BLaER1 (cell line): ENCODE data around the gene GPR107.
A peak's percentile ranks its signal among the peaks of the same experiment; 100 is the strongest.

Experiments
- H3K27ac ChIP-seq: shearing (Covaris generic); formaldehyde crosslinking; 2 replicates; pipeline ENCODE4 v1.8.1; 2022
- H3K27me3 ChIP-seq: shearing (Covaris generic); formaldehyde crosslinking; 2 replicates; pipeline ENCODE4 v1.8.1; 2022
- H3K36me3 ChIP-seq: shearing (Covaris generic); formaldehyde crosslinking; 2 replicates; pipeline ENCODE4 v1.8.1; 2022
- H3K4me1 ChIP-seq: shearing (Covaris generic); formaldehyde crosslinking; 2 replicates; pipeline ENCODE4 v1.8.1; 2022
- H3K4me2 ChIP-seq: shearing (Covaris generic); formaldehyde crosslinking; 2 replicates; pipeline ENCODE4 v1.8.1; 2022
- H3K4me3 ChIP-seq: shearing (Covaris generic); formaldehyde crosslinking; 2 replicates; pipeline ENCODE4 v1.8.1; 2022
- H3K9ac ChIP-seq: shearing (Covaris generic); formaldehyde crosslinking; 2 replicates; pipeline ENCODE4 v1.8.1; 2022
- H3K9me3 ChIP-seq: shearing (Covaris generic); formaldehyde crosslinking; 2 replicates; pipeline ENCODE4 v1.8.1; 2022
- H4K20me1 ChIP-seq: shearing (Covaris generic); formaldehyde crosslinking; 2 replicates; pipeline ENCODE4 v1.8.1; 2022
- Cebpa-rat ChIP-seq: shearing (Covaris generic); IDR thresholded peaks from 2 replicates; pipeline ENCODE4 v1.8.1; 2022

GPR107 gene

DNA sequence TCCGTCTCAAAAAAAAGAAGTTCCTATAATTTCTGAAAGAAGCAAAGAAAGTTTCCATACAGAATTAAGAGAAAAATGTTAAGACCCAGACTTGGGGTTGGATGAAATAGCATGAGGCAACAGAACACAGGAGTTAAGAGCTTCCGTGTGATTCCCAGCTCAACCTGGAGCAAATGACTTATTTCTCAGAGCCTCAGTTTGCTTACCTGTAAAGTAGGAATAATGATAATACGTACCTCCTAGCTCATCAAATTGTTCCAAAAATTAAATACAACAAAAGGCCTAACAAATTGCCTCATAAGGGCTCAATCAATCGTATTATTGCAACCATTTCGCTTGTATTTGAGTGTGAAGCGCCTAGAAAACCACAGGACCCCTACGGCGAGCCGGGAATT lies 600 bp upstream of the GPR107 start:
- H3K27ac ChIP-seq = peak overlapping the region; percentile 91
- H3K4me1 ChIP-seq = peaks cover 34% of the 10 kb centered on the region
- H3K9me3 ChIP-seq = no peaks in the 10 kb centered on the region
- H3K27me3 ChIP-seq = no peaks in the 10 kb centered on the region
- peak overlapping the region; percentile 88 for H3K4me2 ChIP-seq
- TF ChIP-seq Cebpa-rat = no peak
- H4K20me1 ChIP-seq = peaks cover 7% of the 10 kb centered on the region; the same call in 1 of the 2 replicates
- H3K4me3 ChIP-seq = peak overlapping the region; percentile 98
- peak overlapping the region; percentile 92 for H3K9ac ChIP-seq
- H3K36me3 ChIP-seq = peaks cover 9% of the 10 kb centered on the region

DNA sequence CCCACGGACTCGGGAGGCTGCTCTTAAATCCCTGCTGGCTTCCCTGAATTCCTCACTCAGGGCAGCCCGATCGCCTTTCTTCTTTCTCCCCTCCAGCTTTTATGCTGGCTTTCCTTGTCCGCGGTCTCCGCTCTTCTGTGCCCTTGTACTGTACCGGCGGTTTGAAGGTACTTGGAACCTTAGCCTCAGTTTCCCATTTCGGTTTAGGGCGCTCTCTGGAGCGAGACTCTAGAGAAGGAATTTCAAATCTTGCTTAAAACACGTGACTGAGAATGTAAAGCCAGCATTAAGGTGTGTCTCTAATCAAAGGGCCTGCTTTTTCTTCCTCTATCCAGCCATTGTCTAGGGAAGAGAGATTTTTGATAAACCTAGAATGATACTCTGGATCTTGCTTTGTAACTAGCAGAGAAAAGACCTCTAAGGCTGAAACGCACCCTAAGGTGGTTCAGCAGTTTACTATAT lies 650 bp downstream of the GPR107 start:
- Histone ChIP-seq H3K27me3 (no peaks in the 10 kb centered on the region), H3K4me2 (peak overlapping the region; percentile 88), H3K9me3 (no peaks in the 10 kb centered on the region), H3K4me3 (peak overlapping the region; percentile 98), H3K4me1 (peaks cover 34% of the 10 kb centered on the region), H4K20me1 (peaks cover 18% of the 10 kb centered on the region), H3K36me3 (peaks cover 22% of the 10 kb centered on the region), H3K27ac (peak overlapping the region; percentile 91), H3K9ac (peak overlapping the region; percentile 92)
- no peak for TF ChIP-seq Cebpa-rat

DNA sequence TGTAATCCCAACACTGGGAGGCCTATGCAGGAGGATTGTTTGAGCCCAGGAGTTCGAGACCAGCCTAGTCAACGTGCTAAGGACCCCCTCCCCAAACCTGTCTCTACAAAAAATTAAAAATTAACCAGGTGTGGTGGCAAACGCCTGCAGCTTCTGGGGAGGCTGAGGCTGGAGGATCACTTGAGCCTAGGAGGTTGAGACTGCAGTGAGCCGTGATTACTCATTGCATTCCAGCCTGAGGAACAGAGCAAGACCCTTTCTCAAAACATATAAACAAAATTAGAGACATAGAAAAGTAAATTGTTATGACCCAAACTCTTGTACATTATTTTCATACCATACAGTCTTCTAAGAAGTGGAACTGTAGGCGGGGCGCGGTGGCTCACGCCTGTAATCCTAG lies 1.1 kb downstream of the GPR107 start:
- Histone ChIP-seq H3K4me1 (peaks cover 34% of the 10 kb centered on the region), H3K4me2 (peak overlapping the region; percentile 88), H3K9me3 (no peaks in the 10 kb centered on the region), H3K27ac (no peak overlapping the region), H4K20me1 (peaks cover 22% of the 10 kb centered on the region), H3K27me3 (no peaks in the 10 kb centered on the region), H3K4me3 (peak overlapping the region; percentile 98), H3K36me3 (peaks cover 25% of the 10 kb centered on the region), H3K9ac (peak overlapping the region; percentile 92)
- no peak for TF ChIP-seq Cebpa-rat

DNA sequence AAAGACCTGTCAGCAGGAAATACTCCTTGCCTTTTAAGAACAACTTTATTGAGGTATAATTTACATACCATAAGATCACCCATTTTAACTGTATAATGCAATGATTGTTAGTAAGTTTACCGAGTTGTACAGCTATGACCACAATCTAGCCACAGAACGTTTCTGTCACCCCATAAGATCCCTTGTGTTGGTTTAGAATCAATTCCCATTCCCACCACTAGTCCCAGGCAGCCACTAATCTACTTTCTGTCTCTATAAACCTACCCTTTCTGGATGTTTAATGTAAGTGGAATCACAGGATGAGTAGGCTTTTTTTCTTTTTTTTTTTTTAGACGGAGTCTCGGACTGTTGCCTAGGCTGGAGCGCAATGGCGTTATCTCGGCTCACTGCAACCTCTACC lies 4.4 kb downstream of the GPR107 start:
- Histone ChIP-seq H3K36me3 (peaks cover 37% of the 10 kb centered on the region), H3K4me1 (peaks cover 34% of the 10 kb centered on the region)

GRCh38 chr9:130058887-130059286 lies 5.2 kb downstream of the GPR107 start:
- Histone ChIP-seq H3K4me1 (peaks cover 32% of the 10 kb centered on the region), H3K9ac (no peak overlapping the region), H4K20me1 (peaks cover 63% of the 10 kb centered on the region), H3K4me3 (no peak overlapping the region), H3K9me3 (no peaks in the 10 kb centered on the region), H3K27ac (no peak overlapping the region), H3K36me3 (peaks cover 37% of the 10 kb centered on the region), H3K4me2 (no peak overlapping the region), H3K27me3 (no peaks in the 10 kb centered on the region)
- TF ChIP-seq Cebpa-rat = no peak

More for the DNA sequence above, 4.4 kb downstream of the GPR107 start:
- Histone ChIP-seq H3K4me3 (no peak overlapping the region), H4K20me1 (peaks cover 56% of the 10 kb centered on the region), H3K9ac (no peak overlapping the region), H3K27ac (no peak overlapping the region), H3K27me3 (no peaks in the 10 kb centered on the region), H3K4me2 (no peak overlapping the region), H3K9me3 (no peaks in the 10 kb centered on the region)
- TF ChIP-seq Cebpa-rat = no peak

DNA sequence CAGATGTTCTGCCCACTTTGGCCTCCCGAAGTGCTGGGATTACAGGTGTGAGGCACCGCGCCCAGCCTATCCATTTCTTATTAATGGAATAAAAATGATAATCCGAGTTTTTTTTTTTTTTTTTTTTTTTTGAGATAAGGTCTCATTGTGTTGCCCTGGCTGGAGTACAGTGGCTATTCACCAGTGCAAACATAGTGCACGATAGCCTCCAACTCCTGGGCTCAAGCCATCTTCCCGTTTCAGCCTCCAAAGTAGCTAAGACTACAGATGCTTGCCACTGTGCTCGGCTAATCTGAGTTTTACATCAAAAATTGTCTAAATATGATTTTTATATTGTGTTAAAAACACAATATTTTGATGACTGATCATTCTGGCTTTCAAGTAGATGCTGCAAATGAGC lies 6.6 kb downstream of the GPR107 start:
- Histone ChIP-seq H4K20me1 (peaks cover 73% of the 10 kb centered on the region), H3K9ac (no peak overlapping the region), H3K4me1 (peaks cover 22% of the 10 kb centered on the region), H3K36me3 (peaks cover 47% of the 10 kb centered on the region), H3K4me3 (no peak overlapping the region), H3K9me3 (no peaks in the 10 kb centered on the region), H3K27ac (no peak overlapping the region), H3K27me3 (no peaks in the 10 kb centered on the region), H3K4me2 (no peak overlapping the region)
- no peak for TF ChIP-seq Cebpa-rat

DNA sequence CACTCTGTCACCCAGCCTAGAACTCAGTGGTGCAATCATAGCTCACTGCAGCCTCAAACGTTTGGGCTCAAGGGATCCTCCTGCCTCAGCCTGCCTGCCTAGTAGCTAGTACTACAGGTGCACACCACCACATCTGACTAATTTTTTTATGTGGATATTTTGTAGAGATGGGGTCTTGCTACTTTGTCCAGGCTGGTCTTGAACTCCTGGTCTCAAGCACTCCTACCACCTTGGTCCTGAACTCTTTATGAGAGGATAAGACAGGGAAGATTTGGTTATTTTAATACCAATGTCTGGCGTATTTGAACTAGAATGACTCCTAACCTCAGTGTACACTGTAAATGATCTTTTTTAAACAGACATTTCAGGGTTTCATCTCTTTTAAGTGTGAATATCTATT lies 9.0 kb downstream of the GPR107 start:
- Histone ChIP-seq H3K4me2 (0 out of 2 replicates have a peak overlapping the region, but pooled peaks have one; percentile 24), H3K4me3 (no peak overlapping the region)

DNA sequence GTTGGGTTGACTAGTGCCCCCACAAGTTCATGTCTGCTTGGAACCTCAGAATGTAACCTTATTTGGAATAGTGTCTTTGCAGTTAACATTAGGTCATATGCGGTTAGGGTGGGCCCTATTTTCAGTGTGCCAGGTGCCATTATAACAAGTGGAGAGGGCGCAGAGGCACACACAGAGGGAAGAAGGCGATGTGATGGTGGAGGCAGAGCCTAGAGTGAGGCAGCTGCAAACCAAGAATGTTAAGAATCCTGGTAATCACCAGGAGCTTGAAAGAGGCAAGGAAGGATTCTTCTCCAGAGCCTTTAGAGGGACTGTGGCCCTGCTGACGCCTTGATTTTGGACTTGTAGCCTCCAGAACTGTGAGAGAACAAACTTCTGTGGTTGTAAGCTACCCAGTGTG lies 10.9 kb downstream of the GPR107 start:
- TF ChIP-seq Cebpa-rat = no peak
- H3K9ac ChIP-seq = no peak overlapping the region
- no peak overlapping the region for H3K4me3 ChIP-seq
- peaks cover 19% of the 10 kb centered on the region for H3K4me1 ChIP-seq
- H3K27ac ChIP-seq = no peak overlapping the region
- peaks cover 31% of the 10 kb centered on the region for H3K36me3 ChIP-seq
- peaks cover 95% of the 10 kb centered on the region for H4K20me1 ChIP-seq
- H3K27me3 ChIP-seq = no peaks in the 10 kb centered on the region
- no peak overlapping the region for H3K4me2 ChIP-seq
- H3K9me3 ChIP-seq = no peaks in the 10 kb centered on the region

More for the DNA sequence above, 9.0 kb downstream of the GPR107 start:
- Histone ChIP-seq H3K9ac (no peak overlapping the region), H4K20me1 (peaks cover 90% of the 10 kb centered on the region), H3K9me3 (no peaks in the 10 kb centered on the region), H3K27ac (no peak overlapping the region), H3K36me3 (peaks cover 48% of the 10 kb centered on the region), H3K4me1 (peaks cover 19% of the 10 kb centered on the region), H3K27me3 (no peaks in the 10 kb centered on the region)
- TF ChIP-seq Cebpa-rat = no peak

- H3K4me2 ChIP-seq = no peak overlapping the region
- peaks cover 96% of the 10 kb centered on the region for H4K20me1 ChIP-seq
- peaks cover 17% of the 10 kb centered on the region for H3K36me3 ChIP-seq
- no peak overlapping the region for H3K9ac ChIP-seq
- no peak overlapping the region for H3K27ac ChIP-seq
- H3K4me3 ChIP-seq = no peak overlapping the region
- no peaks in the 10 kb centered on the region for H3K27me3 ChIP-seq
- no peak for TF ChIP-seq Cebpa-rat
- H3K9me3 ChIP-seq = no peaks in the 10 kb centered on the region
- H3K4me1 ChIP-seq = peaks cover 4% of the 10 kb centered on the region; the same call in 1 of the 2 replicates
These were observed 15.3 kb downstream of the GPR107 start for GRCh38 chr9:130069048-130069447.

- Histone ChIP-seq H3K9ac (no peak overlapping the region), H3K4me2 (no peak overlapping the region), H4K20me1 (peaks cover 77% of the 10 kb centered on the region), H3K4me3 (no peak overlapping the region), H3K9me3 (no peaks in the 10 kb centered on the region), H3K36me3 (peaks cover 27% of the 10 kb centered on the region), H3K4me1 (peaks cover 13% of the 10 kb centered on the region), H3K27ac (no peak overlapping the region), H3K27me3 (no peaks in the 10 kb centered on the region)
- TF ChIP-seq Cebpa-rat = no peak
These were observed 19.0 kb downstream of the GPR107 start for GRCh38 chr9:130072515-130073235.
